HG03469 (cell line): Measurements from ENCODE around the gene SHB.

Source experiments
- ATAC-seq: cut with Tn5 transposase; IDR thresholded peaks from one replicate; pipeline ENCODE4 v1.9.1; 2021; ENCODE audit warnings: mild to moderate bottlenecking, moderate library complexity, moderate number of reproducible peaks; ENCODE audit not compliant: unreplicated experiment

SHB gene

DNA sequence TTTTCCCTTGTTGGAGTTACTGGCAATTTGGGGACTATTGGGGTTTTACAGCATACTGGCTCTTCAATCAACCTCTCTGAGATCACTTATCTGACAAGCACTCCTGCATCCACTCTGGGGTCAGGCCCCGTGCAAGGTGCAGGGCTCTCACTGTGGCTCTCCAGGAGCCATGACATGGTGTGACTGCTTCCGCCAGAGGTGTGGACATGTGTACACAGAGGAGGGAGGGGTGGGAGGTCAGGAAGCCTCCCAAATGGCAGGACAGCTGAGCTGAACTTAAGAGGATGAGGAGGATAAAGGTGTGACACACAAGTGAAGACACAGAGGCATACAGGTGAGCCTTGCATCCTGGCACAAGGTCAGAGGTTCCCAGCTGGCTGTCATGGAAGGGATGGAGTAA, 24.3 kb downstream of the SHB start:
- no peak for ATAC-seq

DNA sequence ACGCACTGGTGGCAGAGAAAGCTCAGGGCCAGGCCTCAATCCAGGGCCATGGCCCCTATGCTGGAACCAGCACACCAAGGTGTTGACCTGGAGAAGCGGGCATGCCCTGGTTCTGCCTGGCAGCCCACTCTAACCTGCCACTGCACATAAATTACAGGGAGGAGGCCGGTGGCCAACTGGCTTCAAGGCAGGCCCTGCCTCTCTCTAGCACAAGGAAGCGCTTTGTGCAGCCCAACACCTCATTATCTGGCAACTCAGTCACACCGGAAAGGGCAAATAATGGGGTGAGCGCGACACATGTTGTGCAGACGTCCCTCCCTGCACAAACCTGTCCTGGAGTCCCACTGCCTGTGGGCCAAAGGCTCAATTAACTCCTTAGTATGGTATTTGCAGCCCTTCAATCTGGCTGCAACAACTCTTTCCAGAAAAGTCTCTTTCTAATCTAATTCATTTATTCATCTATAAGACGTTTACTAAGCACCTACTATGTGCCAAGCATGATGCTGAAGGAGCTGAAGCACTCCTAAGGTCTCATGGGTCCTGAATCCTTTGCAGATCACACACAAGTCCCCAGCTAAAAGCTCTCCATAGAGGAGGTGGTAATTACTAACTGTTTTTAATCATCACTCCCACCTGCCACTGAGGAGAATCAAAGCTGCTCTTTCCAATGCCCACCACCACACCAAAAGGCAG, 24.9 kb downstream of the SHB start:
- no peak for ATAC-seq

DNA sequence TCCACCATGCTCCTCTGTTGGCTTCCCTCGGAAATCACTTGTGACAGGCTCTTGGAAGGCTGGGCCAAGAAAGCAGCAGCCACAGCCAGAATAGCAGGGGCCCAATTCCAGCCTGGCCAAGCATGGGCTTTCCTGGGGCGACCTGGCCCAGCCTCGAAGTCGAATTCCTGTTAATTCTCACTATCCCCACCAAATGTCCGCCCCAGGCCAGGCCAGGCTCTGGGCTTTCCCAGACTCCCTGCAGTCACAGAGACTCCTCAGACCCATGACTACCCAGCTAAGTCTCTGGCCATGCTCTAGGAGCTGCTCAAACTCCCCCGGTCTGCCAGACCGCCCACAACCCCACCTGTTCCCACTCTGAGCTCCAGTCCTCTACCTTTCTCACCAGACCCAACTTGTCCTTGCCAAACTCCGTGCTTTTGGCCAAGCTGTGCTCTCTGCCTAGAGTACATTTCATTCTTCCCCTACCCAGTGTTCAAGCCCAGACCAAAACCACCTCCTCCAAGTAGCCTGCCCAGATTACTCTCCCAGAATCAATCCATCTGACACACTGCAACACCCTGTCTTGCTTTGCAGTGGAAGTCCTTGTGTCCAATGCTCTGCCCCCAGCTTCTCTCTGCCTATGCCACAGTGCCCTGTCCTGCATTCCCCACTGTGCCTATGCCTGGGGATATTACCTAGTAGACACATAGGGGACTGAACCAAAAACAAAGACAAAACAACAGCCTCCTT, 26.2 kb downstream of the SHB start:
- ATAC-seq = no peak

DNA sequence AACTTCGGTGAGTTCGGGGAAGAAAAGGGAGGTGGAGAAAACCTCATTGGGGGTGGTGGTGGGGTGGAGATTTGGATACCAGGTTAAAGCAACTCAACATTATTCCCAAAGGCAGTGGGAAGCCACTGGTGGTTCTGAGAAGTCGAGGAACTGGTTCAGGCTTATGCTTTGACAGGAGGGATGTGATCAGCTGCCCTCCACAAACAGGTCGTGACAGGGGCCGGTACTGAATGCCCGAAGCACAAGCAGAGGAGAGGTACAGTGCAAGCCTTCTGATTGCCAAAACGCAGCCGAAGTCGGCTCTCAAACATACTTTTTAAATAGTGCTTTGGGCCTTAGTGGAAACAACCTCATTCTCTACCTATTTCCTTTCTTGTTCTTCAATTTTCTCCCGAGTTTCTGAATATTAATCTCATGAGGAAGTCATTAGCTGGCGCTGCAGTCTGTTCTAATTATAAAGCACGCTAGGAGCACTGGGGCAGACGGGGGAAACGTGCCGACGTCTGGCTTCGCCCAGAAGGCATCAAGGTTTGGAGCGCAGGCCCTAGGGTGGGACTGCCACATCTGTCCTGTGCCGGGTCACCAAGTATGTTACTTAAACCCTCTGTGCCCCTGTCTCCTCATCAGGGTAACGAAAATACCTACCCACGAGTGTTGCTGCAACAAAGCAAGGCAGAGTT, 27.3 kb downstream of the SHB start:
- no peak for ATAC-seq

- no peak for ATAC-seq
These were observed 28.9 kb downstream of the SHB start for GRCh38 chr9:38039907-38040682.

DNA sequence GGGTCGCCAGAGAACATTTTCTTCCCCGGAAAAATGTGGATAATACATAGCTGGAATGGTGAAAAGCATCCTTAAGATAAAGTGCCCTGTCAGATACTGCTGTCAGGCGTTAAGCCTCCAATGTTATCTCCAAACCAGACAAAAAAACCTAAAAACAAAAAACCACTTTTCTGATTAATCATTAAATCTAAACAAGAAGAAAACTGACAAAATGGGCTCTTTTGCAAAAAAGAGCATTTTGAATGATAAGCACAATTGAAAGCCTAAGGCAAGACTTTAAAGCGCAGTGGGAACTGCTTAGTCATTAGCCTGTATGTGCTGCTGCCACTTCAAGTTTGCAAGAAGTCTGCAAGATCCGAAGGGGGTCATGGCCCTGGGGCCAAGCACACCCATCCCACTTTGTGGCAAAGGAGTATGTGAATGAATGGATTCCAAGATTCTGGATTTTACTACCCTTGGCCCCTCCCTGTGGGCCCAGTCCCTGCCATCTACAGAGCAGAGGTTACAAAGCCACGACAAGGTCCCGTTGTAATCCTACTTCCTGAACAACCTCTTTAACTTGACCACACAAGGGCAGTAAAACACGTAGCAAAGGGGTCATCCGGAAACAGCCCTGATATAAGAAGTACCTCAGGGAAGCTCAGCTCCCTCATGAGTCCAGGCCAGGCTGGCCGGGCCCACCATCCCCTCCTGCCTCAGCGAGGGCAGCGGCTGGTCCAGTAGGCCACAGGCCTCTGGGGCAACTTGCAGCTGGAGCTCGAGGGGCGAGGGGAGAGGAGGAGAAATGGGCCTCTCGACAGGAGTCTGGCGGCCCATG, 29.7 kb downstream of the SHB start:
- ATAC-seq = no peak

DNA sequence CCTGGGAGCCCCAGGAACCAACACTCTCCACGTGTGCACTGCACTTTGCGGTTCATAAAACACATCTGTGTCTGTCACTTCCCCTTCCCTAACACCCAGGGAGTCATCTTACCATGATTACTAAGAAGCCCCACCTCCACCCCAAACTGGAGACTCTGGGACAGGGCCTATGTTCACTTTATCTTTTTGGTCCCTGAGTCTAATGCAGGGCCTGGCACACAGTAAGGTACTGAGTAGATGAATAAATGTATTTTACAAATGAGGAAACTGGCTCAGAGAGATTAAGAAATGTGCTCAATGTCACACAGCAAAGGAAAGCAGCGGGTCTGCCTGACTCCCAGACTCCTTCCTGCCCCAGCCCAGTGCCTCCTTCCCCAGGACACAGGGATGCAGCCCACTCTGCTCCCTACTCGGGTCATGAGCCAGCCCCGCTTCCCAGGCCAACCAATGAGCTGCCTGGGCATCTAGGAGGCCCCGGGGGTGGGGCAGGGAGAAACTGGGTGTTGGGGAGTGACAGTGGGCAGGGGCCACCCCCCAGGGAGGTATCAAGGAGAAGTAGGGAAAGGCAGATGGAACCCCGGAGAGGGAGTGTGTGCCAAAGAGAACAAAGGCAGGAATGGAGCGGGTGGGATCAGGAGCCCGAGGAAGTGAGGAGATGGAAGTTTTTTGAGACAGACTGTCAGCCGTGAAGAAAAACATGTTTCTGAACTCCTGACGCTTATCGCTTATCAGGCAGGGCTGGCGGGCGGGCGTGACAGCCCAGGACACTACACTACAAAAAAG, 30.5 kb downstream of the SHB start:
- no peak for ATAC-seq

DNA sequence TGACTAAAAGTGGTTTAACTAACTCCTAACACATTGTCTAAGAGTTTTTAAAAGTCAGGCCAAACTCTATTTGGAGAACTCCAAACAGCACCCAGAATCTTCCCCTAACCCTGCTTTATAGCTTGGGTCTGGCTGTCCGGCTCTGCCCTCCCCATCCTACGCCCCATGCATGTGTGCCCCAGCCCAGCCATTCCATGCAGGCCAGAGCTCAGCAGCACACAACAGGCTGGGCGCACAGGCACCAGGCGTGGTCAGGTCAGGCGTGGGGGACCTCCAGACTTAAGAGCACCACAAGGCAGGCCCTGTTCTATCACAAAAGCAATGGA, 31.1 kb downstream of the SHB start:
- ATAC-seq = no peak

DNA sequence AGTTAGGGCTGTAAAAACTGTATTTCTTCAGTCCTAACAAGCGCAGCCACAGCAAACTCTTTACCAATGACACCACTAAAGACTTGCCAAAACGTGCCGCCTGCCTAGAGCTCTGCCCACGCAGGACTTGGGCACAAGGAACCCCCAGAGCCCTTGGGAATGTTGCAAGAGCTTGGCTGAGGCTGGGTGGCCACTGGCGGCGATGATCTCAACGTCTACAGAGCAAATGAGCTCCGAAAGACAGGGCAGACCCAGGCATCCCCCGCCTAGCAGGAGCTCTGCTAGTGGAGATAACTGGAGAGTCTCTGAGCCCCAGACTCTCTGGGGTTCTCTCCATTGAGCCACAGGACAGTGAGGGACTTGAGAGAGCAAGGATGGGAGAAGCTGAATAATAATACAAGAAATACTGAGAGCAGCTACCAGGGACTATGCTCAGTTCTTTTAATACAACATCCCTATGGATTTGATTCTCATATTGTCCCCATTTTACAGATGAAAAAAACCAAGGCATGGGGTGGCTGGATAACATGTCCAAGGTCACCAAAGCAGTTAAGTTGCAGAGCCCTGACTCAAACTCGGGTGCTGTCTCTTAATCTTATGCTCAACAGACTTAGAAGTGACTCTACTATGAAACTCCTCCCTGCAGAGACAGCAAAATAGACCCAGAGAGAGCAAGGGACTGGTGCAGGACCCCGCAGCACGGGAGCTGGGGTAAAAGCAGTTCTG, 32.5 kb downstream of the SHB start:
- no peak for ATAC-seq

DNA sequence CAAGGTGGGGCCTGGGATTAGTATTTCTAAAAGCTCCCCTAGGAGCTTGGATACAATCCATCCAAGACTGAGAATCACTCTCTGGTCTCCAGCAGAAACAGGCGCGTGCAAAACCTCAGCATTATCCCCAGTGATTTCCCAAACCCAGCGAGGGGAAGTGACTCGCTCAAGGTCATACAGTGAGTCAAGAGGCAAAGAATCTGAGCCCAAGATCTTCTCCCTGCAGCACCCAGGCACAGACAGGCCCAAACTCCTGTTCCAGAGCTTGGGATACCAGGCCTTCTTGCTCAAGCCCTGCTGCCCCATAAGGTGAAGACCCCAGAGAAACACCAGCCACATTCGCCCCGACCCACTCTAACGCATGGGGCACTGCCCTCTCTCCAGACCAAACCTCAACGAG, 33.2 kb downstream of the SHB start:
- no peak for ATAC-seq

DNA sequence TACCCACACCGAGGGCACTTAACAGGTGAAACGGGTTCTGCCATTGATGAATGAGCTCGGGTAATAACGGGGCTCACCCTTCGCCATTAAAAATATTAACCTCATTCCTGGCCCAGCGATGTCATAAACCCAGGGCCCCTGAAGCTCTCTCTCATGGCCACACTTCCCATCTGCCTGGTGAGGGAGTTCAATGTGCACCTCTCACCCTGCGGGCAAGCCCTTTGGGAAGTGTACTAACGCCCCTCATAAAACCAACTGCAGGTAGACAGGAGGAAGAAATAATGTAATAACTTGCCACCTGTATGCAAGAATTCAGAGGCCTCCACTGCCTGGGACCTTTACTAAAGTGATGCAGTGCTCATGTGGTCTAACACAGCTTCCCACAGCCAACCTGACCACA, 35.1 kb downstream of the SHB start:
- no peak for ATAC-seq

GRCh38 chr9:38032266-38033110, 36.5 kb downstream of the SHB start:
- no peak for ATAC-seq

- no peak for ATAC-seq
These were observed 37.4 kb downstream of the SHB start for GRCh38 chr9:38031594-38031993.

DNA sequence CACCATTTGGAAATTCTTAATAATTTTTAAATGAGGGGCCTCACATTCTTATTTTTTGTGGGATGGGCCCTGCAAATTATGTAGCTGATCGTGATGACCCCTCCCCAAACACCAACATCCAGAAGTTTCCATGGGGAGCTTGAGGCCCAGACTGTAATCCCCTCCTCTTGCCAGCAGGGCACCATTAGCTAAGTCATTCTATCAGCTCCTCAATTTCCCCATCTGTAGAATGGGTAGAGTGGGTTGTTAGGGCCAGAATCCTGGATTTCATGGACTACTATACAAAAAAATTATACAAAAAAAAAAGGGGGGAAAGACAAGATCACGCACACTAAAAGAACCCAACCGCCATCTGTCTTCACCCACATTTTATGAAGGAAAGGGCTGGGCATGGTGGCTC, 38.4 kb downstream of the SHB start:
- no peak for ATAC-seq

DNA sequence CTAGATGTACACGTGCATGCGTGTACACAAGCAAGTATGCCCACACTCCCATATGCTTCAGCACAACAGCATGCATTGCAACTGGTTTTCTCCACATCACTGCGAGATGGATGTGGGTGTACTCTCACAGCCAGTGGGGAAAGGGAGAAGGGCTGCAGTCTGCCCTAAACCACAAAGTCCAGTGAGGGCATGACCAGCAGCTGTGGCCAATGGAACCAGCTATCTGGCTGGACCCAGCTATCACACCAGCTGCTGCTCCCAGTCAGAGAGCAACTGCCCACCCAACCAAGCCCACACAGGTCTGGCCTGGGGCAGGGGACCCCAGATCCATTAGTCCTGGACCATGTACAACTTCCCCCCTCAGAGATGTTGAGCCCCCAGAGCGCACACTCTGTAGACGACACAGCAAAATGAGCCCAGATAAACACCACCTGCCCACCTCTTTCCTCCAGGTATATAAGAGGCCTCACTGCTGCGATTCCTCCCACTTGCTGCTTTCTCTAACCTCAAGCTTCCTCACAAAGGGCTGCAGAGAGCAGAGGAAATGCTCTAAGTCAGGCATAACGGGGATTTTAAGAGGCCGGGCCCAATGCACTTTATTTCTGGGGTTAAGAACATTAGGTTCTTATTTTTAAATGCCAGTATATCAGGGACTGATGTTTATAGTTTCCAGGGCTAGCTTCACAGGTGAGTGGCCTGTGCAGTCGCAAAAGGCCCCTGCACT, 39.0 kb downstream of the SHB start:
- no peak for ATAC-seq

GRCh38 chr9:38027714-38028113, 41.3 kb downstream of the SHB start:
- no peak for ATAC-seq

- no peak for ATAC-seq
These were observed 42.0 kb downstream of the SHB start for GRCh38 chr9:38026840-38027527.
